Testis (tissue), 3 donors: ENCODE measurements around the gene SCYGR2. TPM values are rescaled to one million over a fixed set of nuclear protein-coding genes. Genes with fewer than 3 reads are reported as not detected.

Source experiments
- DNase-seq: peaks from one replicate; pipeline ENCODE4 v3.0.0-alpha.2; 2019
- H3K27ac ChIP-seq, 2 donors: fragments of 200-600 bp; sonication (generic); one replicate each; pipeline ENCODE4 v1.5.1; 2019
- H3K27me3 ChIP-seq: fragments of 200-600 bp; sonication (generic); one replicate; pipeline ENCODE4 v1.5.1; 2019
- H3K36me3 ChIP-seq: fragments of 200-600 bp; sonication (generic); one replicate; pipeline ENCODE4 v1.5.1; 2017; ENCODE audit warnings: low read depth; ENCODE audit errors: missing control alignments
- H3K4me1 ChIP-seq: fragments of 200-600 bp; sonication (generic); one replicate; pipeline ENCODE4 v1.5.1; 2019
- H3K4me3 ChIP-seq, 2 donors: fragments of 200-600 bp; sonication (generic); one replicate each; pipeline ENCODE4 v1.5.1; 2017 to 2019
- H3K9me3 ChIP-seq: fragments of 200-600 bp; sonication (generic); one replicate; pipeline ENCODE4 v1.5.1; 2017
- CTCF ChIP-seq, 3 experiments: fragments of 450-650 bp in 2 of 3; fragments of 200-600 bp in 1 of 3; sonication (generic) in 1 of 3; IDR thresholded peaks; one replicate each; pipeline ENCODE4 v1.5.1; 2016 to 2019; ENCODE audit warnings: antibody characterized with exemption in 3 of 3, mild to moderate bottlenecking in 2 of 3, moderate library complexity in 1 of 3
- POLR2A ChIP-seq: fragments of 450-650 bp; IDR thresholded peaks from one replicate; pipeline ENCODE4 v1.6.1; 2017; ENCODE audit warnings: antibody characterized with exemption, mild to moderate bottlenecking, moderate library complexity
- WGBS, 2 donors: methylation state at CpG; one replicate each; pipeline ENCODE4 v1.1.5; 2018; 5-methylcytosine and 5-hydroxymethylcytosine counted together
- intact Hi-C: fragments of 100-400 bp; cut with DNase I; formaldehyde crosslinking; loops from one replicate; pipeline ENCODE4 v1.15.1; 2023; ENCODE audit warnings: low total_unique reads
- polyA plus RNA-seq: library from polyadenylated mRNA; stranded (reverse); fragments of 350-450 nt; fragmentation: Illumina TruSeq; extraction: RNeasy Lipid Tissue Mini Kit (QIAGEN cat#74804); gene quantifications from one replicate; pipeline ENCODE4 v1.2.3, GENCODE V29; 2014; ENCODE audit warnings: low read depth, low replicate concordance; ENCODE audit not compliant: insufficient read depth
- total RNA-seq, 2 donors: library from RNA; depleted of rRNA; stranded (reverse); fragments of >200 nt; gene quantifications; one replicate each; pipeline ENCODE4 v1.2.3, GENCODE V29; 2016

Gene SCYGR2
- total and polyA plus RNA-seq, 3 donors from 2014 or later = not detected

GRCh38 chr2:227568852-227569169 lies 29.9 kb upstream of the SCYGR2 start:
- Histone ChIP-seq H3K4me3 (no peak overlapping the region), H3K27ac (no peak overlapping the region), H3K36me3 (no peaks in the 10 kb centered on the region), H3K9me3 (no peaks in the 10 kb centered on the region), H3K27me3 (no peaks in the 10 kb centered on the region), H3K4me1 (no peaks in the 10 kb centered on the region)
- intact Hi-C loops = no loop called here
- WGBS, 2 donors = 73 to 81% methylated on average over 2 of the region's 2 CpGs
- TF ChIP-seq POLR2A (no peak), CTCF (IDR thresholded peaks at IDR 0.05) (no peak)
- DNase-seq = no peak

GRCh38 chr2:227570615-227571014 lies 28.1 kb upstream of the SCYGR2 start:
- no peaks in the 10 kb centered on the region for H3K36me3 ChIP-seq
- H3K27ac ChIP-seq = no peak overlapping the region
- H3K9me3 ChIP-seq = no peaks in the 10 kb centered on the region
- H3K4me1 ChIP-seq = no peaks in the 10 kb centered on the region
- H3K4me3 ChIP-seq = no peak overlapping the region
- 50 to 62% methylated on average over 1 of the region's 1 CpG for WGBS, 2 donors
- DNase-seq = no peak
- H3K27me3 ChIP-seq = no peaks in the 10 kb centered on the region
- TF ChIP-seq CTCF (IDR thresholded peaks at IDR 0.05) (no peak), POLR2A (no peak)
- intact Hi-C loops = no loop called here

- Histone ChIP-seq H3K27ac (no peak overlapping the region), H3K9me3 (no peaks in the 10 kb centered on the region), H3K4me1 (no peaks in the 10 kb centered on the region), H3K36me3 (no peaks in the 10 kb centered on the region), H3K4me3 (no peak overlapping the region), H3K27me3 (no peaks in the 10 kb centered on the region)
- no peak for TF ChIP-seq CTCF (IDR thresholded peaks at IDR 0.05)
- no peak for TF ChIP-seq POLR2A
- intact Hi-C loops = no loop called here
- no peak for DNase-seq
Observed at GRCh38 chr2:227576110-227576509, 22.6 kb upstream of the SCYGR2 start.

- DNase-seq = no peak
- TF ChIP-seq CTCF (IDR thresholded peaks at IDR 0.05) = no peak
- TF ChIP-seq POLR2A = no peak
- WGBS, 2 donors = 66 to 82% methylated on average over 2 of the region's 2 CpGs
- Histone ChIP-seq H3K9me3 (no peaks in the 10 kb centered on the region), H3K4me1 (no peaks in the 10 kb centered on the region), H3K4me3 (no peak overlapping the region), H3K27me3 (no peaks in the 10 kb centered on the region), H3K36me3 (no peaks in the 10 kb centered on the region), H3K27ac (no peak overlapping the region)
- intact Hi-C loops = no loop called here
Observed at GRCh38 chr2:227576812-227577211, 21.9 kb upstream of the SCYGR2 start.

GRCh38 chr2:227577555-227577954 lies 21.1 kb upstream of the SCYGR2 start:
- Histone ChIP-seq H3K4me3 (no peak overlapping the region), H3K4me1 (no peaks in the 10 kb centered on the region), H3K36me3 (no peaks in the 10 kb centered on the region), H3K9me3 (no peaks in the 10 kb centered on the region), H3K27me3 (no peaks in the 10 kb centered on the region), H3K27ac (no peak overlapping the region)
- WGBS, 2 donors = 61 to 68% methylated on average over 2 of the region's 2 CpGs
- TF ChIP-seq POLR2A = no peak
- TF ChIP-seq CTCF (IDR thresholded peaks at IDR 0.05) = no peak
- intact Hi-C loops = no loop called here
- DNase-seq = no peak
